ENCODE results near the gene ANKRD13B.

The ANKRD13B gene

DNA sequence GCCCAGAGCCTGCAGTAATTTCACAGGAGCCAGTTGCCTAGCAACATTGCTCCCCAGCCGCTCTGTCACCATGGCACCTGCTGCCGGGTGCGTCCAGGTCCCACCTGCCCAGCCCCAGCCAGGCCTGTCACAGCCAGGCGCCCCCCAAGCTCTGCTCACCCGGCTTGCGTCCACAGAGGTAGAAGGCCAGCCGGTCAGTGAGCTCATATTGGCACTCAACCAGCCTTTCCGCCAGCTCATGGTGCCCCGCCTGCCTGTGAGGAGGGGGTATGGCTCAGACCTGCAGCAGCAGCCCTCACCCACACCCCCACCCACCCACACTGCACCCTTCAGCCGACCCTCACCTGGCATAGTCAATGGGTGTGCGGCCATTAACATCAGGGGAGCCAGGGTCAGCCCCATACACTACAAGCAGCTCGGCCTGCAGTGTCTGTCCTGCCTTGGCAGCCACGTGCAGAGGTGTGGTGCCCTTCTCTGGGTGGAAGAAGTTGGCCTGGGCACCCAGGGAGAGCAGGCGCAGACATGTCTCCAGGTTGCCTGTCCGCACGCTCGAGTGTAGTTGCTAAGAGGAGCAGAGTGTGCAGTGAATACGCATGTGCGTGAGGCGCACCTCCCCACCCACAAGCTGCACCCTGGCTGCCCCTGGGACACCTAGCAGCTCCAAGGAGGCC lies 11.2 kb upstream of the ANKRD13B start:
- DNase-seq (ENCODE audit: low read depth in 2 of 2), result no peak

DNA sequence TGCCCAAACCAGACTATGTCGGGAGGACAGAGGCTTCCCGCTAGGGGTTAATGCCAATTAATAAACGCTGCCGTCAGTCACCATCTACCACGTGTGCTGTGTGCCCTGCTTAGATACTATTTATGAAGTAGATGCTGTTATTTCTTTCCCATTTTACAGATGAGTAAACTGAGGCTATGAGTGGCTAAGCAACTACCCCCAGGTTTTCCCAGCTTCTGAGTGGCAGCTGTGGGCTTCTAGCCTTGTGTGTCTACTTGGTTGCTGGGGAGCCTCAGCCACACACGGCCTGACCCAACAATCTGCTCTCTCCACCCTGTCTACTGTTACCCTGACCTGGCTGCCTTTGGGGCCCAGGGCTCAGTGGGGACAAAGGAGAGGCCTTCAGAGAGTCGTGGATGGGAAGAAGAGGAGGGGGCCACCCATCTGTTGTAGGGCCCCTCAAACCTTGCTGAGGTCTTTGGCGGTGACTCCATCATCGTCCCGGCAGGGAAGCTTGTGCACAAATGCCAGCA lies 10.6 kb upstream of the ANKRD13B start:
- no peak for DNase-seq (ENCODE audit: low read depth in 2 of 2)

DNA sequence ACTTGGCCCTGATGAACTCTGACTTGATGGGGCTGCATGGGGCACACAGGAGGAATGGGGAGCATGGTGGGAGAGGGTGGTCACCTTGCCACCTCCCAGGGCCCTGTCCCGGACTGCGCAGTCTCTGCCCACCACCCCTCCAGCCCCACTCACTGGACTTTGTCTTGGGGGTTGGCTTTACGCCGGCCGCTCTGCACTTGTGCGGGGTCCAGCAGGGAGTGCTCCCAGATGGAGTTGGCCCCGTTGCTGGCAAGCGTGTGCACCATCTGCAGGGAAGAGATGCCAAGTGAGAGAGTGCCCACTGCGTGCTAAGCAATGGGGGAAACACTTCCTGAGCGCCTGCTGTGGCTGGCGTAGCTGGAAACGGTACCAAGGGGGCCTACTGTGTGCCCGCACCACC lies 10.2 kb upstream of the ANKRD13B start:
- DNase-seq (ENCODE audit: low read depth in 2 of 2), result no peak

DNA sequence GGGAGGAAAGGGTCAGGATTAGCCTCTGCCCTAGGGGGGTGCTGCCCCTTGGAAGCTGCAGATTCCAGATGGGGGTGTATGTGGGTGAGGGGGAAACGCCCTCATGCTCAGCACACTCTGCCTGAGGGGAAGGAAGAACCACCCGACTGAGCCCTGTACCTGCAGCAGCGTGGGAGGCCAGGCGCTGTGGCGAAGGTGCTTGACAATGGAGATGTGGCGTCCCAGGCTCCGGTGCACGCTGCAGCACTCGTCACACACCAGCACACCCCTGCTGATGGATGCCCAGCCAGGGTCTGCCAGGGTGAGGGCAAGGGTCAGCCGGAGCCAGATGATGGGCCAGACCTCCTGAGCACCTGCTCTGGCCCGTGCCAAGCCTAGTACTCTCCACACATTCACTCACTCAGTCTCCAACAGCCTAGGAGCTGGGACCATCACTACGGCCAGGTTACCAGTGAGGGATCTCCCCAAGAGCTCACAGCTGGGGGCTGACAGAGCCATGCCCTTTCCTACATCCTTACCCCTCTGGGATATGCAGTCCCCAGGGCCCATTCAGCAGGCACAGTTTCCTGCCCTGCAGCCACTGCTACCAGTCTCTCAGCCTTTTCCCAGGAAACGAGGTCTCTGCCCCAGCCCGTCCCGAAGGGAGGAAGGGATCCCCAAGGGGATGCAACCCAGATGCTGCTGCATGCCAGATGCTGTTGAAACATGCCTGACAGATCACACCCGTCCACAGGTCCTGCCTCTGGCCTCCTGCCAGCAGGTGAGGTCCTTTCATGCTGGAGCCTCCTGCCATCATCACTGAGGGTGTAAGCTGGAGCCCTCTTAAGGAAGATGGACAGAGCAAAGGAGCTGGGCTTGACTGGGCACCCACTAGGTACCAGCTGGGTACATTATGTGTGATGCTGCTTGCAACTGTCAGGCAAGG lies 9.3 kb upstream of the ANKRD13B start:
- DNase-seq (ENCODE audit: low read depth in 2 of 2), result no peak

DNA sequence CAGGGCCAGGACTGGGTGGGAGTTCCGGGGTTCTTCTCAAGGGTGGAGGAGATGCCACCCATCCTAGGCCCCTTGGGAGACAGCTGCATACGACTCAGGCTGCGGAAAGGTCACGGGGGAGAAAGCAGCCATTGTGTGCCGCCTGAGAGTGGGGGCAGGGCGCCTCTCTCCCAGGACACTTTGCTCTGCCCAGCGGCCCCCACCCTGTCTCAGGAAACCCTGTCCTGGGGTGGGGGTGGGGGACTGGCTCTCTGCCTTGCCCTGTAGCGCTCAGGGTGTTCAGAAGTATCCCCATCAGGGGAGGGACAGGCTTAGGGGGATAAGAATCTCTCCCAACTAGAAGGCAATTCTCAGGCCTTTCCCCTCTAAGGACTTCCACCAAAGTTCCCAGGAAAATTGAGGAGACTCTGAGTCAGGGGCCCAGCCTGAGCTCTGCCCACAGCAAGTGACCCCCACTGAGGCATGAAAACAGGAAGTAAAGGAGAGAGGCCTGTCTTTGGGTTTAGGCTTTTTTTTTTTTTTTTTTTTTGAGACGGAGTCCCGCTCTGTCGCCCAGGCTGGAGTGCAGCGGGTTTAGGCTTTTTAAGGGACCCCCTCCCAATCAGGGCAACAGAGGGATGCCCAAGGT lies 8.4 kb upstream of the ANKRD13B start:
- DNase-seq (ENCODE audit: low read depth in 2 of 2), result no peak

DNA sequence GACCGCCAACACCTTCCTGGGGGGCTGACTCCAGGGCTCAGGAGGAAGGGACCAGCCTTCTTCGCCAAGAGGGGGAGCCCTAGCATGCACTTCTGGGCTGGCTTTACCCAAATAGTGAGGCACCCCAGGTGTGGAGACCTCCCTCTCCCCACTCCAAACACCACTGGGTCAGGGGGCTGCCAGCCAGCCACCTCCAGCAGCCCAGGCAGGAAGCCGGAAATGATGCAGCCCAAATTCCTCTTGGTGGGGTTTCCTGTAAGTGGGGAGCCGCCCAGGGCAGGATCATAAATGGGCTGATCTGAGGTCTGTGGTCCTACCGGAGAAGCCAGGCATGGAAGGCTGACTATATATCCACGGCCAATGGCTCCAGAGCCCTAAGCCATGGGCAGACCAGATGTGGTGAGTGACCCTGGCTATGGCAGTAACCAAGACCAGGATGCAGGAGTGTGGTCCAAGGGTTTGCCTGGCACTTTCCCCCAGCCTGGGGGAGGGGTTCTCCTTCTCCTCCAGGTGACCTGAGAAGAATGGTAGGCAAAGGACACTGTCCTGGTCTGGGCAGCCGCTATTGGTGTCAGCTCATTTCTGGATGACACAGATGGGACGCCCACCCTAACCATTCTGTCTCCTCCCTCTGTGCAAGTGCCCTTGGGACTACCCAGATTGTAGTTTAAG lies 7.7 kb upstream of the ANKRD13B start:
- no peak for DNase-seq (ENCODE audit: low read depth in 2 of 2)

DNA sequence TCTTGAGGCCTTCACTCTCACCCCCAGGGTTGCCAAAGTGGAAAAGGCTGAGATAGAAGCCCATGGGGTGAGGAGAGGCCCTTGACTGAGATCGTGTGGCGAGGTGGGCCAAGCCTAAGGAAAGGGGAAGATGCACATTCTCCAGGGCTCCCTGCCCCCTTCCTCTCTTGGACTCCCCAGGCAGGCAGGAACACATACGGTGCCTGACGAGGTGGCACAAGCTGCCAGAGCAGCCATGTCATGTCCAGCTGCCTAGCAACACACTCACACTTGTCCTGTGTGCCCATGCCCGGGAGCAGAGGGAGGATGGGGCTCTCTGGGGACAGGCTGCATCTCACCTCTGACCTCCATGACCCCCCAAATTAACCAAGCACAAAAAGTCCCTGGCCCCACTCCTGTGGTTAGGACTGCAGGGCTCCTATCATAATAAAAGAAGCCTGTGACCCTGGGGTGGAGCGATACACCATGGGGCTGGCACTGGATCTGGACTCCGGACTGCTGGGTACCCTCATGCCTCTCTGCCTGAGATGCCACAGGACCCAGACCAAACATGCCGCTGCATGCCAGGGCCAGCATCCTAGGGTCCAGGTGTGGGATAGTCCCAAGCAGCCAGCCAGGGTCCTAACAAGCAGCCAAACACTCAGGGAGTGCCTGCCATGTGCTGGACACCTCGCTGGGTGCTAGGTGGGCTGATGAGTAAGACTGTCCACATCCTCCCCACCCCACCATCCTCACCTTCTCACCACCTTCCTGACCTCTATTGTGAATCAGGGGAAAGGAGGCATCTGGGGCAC lies 6.1 kb upstream of the ANKRD13B start:
- no peak for DNase-seq (ENCODE audit: low read depth in 2 of 2)

DNA sequence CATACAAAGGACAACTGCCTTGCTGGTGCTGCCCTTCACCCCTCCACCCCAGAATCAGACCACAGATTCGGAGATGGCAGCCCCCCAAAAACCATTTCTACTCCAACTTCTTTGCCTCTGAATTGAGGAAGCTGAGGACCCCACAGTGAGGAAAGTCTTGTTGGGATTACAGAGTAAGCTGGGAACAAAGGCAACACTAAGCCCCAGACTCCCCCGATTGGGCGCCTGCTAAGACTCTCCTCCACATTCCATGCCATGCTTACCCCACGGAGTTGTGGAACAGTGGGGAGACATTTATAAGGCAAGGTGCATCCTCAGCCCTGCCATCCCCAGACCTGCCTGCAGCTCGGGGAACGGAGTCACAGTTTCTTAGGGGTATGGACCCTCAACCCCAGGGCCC lies 5.3 kb upstream of the ANKRD13B start:
- no peak for DNase-seq (ENCODE audit: low read depth in 2 of 2)

DNA sequence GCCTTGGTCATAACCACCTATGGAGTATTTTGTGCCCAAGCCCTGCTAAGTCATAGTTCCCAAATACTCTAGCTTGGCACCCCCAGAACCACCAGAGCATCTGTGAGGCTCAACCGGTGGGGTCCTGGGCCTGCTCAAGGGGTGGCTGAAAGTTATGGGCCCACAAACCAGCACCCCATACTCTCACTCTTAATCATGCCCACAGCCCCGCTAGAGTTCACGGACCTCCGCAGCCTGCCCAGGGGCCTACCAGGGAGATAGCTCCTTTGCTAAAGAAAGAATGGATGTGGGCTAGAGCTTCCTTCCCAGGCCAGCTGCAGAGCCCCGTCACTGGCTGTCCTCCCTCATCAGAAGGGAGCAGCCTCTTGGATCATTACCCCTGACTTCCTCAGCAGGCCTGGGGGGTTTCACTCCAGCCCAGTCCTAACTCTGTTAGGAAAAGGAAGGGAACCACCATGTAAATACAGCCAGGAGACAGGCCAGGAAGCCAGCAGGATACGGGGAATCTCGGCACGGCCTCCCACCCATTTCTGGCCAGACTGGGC lies 4.8 kb upstream of the ANKRD13B start:
- DNase-seq (ENCODE audit: low read depth in 2 of 2), result no peak

DNA sequence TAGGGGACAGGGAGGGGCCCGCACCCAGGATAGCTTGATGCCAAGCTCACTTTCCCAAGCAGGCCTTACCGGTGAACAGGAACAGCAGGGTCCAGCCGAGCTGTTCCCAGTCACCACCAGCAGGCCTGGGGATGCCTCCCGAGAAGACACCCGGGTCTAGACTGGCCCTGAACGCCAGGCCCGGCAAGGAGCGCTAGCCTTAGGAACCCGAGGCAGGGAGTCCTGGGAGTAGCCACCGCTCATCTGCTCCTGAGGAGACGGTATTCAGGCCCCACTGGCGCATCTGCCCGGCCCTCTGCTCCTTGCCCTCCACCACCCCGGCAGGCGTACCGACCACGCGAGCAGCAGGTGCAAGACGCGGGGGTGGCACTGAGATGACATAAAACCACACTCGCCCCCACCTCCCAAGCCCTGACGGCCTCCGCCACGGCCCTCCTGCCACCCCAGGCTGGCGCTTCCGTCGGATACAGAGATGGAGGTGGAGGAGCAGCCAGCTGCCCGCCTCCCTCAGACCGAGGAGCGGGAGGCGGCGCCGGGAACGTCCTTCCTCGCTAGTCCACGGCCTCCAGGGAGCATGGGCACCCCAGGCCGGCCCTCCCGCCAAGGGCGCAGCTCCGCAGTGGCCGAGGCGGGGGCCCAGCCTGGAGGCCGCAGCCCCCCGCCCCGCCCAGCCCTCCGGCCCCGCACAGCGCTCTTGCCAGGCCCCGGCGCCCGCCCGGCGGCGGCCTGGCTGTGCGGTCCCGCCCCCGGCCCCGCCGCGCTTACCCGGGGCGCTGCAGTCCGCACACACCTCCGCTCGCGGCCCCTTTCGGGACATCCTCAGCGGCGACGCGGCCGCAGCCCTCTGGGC lies 4.1 kb upstream of the ANKRD13B start:
- no peak for DNase-seq (ENCODE audit: low read depth in 2 of 2)

DNA sequence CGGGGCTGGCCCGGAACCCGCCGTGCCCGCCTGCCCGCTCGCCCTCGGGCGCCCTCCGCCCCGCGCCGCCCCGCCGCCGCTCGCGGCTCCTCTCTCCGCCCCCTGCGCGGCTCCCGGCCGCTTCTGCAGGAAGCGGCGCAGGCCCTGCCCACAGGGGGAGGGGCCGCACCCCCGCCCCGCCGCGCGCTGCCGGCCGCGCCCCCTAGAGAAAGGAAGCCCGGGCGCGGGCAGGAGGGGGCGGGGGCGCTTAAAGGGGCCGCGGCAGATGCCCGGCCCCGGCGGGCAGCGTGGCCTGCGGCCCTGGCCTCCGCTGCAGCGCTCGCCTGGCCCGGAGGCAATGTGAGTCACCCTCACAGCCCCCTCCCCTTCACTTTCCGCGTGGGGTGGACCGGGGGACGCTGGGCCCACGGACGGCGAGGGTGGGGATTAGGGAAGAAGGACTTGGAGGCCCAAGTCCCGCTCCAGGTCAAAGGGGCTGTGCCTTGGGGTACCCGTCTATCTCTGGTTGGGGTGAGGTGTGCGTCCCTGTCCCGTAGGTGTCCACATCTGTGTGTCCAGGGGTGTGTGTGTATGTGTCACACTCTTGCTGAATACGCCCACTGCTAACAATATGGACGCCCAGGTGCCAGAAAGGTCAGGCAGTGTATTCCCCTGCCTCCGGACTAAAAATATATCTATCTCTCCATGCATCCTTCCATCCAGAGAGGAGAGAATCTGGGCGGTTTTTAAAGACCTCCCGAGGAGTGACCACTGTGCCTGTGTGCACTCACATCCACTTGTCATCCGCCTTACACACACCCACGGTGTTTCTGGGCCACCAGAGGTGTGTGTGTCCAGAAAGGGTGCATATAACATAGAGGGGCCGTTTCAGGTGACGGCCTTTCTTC lies 3.2 kb upstream of the ANKRD13B start, which contains the start of gene GIT1:
Gene GIT1, minus strand, starts transcription at position 125 of the 887 bp plus-strand sequence. CDS start 270 bp downstream, outside the sequence.
- DNase-seq (ENCODE audit: low read depth in 2 of 2), result peak; percentile 68 to 78

DNA sequence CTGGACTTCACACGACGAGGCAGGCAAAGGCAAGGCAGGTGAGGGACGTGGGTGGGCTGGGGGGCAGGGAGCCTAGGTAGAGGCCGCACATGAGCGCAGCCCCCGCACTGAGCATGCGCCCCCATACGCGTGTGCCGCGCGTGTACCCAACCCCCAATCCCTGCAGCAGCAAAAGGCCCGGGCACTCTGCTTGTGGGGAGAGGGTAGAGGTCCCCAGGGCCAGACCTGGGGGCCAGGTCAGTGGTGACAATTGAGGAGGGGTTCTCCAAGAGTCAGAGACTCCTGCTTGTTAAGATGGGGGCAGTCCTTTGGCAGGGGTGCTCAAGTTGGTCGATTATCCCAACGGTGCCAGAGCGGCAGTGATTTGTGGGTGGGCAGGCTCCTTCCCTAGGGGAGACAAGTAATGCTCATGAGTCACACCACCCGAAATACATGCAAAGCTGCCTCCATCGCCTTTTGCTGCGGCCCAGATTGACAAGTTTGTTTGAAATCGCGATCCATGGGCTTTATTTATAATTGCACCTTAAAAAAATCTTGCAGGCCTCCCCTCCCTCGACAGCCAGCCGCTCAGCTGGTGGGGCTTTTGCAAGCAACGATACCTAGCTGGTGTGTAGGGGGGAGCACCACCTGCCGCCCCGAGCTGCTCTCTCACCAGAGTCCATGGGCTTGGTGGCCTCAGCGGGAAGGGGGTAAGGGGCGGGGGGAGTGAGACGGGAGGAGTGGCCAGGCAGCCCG lies 2.4 kb upstream of the ANKRD13B start:
- DNase-seq (ENCODE audit: low read depth in 2 of 2), result no peak

DNA sequence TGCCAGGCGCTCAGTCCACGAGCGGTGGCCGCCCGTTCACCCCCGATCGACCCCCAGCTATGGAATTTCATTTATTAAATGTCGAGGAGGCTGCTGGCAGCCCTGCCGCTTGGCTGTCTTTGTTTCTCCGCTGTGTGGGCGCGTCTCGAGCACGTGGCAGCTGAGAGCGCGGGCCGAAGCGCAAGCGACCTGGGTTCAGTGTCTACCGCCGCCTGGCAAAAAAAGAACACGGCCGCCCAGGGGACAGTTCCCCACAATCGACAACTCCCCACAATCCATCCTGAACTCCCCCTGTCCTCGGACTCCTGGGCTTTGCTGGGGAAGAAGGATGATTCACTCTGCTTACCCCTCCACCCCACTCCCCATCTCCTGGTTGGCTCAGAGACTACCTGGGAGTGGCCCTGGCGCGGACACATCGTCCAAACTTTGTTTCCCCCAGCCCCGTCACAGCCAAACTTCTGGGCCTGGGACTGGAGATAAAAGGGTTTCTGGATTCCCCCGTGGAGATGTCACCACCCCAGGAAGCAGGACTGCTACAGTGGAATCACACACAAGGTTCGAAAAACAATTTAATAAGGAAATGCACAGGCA lies 1.7 kb upstream of the ANKRD13B start:
- DNase-seq (ENCODE audit: low read depth in 2 of 2), result no peak

DNA sequence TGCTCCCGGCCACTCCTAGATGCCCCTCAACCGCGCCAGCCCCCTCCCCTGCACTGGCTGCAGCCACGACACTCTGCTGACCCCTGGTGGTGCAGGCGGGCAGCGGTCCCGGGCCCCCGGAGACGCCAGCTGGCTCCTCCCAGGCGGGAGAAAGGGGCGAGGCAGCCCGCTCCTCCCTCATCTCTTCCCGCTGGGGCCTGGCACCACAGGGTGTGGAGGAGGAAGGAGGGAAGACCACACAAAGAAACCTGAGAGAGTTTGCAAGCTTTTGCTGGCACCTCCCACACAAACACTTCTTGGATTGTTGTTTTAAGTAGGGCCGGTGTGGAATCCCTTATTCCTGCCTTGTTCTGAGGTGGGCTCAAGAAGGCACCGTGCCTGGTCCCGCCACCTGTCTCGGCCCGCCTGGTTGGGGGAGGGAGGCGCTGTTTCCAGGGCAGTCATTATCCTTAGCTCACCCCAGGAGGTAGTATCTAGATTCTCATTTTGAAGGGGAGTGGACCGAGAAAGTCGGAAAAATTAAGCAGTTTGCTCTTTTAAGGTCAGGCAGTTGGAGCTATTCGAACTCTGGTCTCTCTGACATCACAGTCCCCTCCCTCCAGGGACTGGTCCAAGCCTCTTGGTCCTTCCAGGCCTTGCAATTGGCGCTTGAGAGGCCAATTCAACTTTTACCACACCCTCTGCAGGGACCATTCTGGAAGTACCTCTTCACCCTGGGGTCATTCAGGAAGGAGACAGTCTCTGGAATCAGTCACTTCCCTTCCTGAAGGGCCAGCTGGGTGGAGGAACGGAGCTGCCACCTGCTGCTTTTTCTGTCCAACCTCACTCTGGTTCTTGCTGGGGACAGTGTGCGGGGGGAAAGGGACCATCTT lies 959 bp upstream of the ANKRD13B start:
- peak; percentile 78 to 82 for DNase-seq (ENCODE audit: low read depth in 2 of 2)

DNA sequence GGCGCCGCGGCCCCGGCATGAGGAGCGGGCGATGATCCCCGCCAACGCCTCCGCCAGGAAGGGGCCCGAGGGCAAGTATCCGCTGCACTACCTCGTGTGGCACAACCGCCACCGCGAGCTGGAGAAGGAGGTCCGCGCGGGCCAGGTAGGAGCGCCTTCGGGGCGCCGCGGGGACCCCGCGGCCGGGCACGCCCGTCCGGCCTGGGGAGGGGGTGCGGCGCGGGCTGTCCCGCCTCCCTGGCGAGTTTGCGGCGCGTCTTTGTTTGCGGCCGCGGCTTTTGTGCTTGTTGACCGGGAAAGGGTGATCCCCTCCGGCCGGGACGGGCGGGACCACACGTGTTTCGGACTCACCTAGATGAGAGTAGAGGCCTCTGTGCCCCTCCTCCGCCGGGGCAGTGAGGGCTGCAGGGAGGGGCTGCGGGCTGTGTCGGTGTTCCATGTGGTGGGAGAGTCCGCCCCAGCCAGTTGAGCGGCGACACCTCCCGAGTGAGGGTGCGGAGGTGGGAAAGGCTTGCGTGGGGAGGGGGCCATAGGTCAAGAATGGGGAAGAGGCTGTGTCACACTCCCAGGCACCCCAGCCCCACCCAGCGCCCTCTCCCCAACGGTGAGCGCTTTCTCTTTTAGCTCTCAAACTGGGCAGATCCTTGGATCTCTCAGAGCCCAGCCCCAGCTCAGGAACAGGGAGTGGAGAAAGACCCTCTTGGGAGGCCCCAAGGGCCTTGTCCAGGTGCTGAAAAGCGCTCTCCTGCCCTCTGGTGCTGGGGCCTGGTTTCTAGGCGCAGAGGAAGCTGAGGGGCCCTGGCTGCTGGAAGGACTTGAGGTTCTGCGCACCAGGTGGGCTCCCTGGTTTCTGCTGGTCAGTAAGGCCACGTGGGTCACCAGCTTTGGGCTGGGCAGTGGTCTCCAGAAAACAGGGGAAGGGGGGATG lies 923 bp downstream of the ANKRD13B start:
- DNase-seq (ENCODE audit: low read depth in 2 of 2), result no peak

All from activated CD4-positive, alpha-beta T cell treated with anti-CD3 and anti-CD28 coated beads for 24 hours (primary cell).